Posterior vena cava (tissue), 2 donors: ENCODE measurements around the gene VAX1. TPM values are rescaled to one million over a fixed set of nuclear protein-coding genes. Genes with fewer than 3 reads are reported as not detected.
"Not testable (repeated sequence)": the region's sequence is repeated elsewhere in the genome, so short reads cannot be mapped to it uniquely, and the experiment has no call there.

ENCODE experiments used
- DNase-seq: peaks from one replicate; pipeline ENCODE4 v3.0.0-alpha.2; 2020; ENCODE audit warnings: low spot score
- intact Hi-C, 2 donors: fragments of 100-400 bp; cut with DNase I; formaldehyde crosslinking; loops; one replicate each; pipeline versions ENCODE4 v1.14.1 to v1.14.2; 2022 to 2023
- total RNA-seq, 2 donors: library from RNA; stranded (reverse); fragmentation: NEBNext Ultra II Directional; extraction: Animal tissue kit (Norgen Biotek cat#: 25700); gene quantifications; one replicate each; pipeline ENCODE4 v1.2.1, GENCODE V29; 2021
- donor health status: DM: yes; HTN: yes; CAD: no.
- donor health status: DM: yes; HTN: yes; CAD: no.

VAX1 gene
- total RNA-seq, 2 donors from 2014 or later, result not detected

- intact Hi-C loops, result no loop called here
- no peak for DNase-seq
Measured at GRCh38 chr10:117138838-117139580, 939 bp upstream of the VAX1 start.

- no peak for DNase-seq
- intact Hi-C loops, result no loop called here
Measured at GRCh38 chr10:117137031-117137910, 799 bp downstream of the VAX1 start.

- DNase-seq, result no peak
- intact Hi-C loops, result no loop called here
Measured at GRCh38 chr10:117136391-117136975, 1.6 kb downstream of the VAX1 start.

- intact Hi-C loops, result no loop called here
Measured at GRCh38 chr10:117135480-117136140, 2.5 kb downstream of the VAX1 start.

GRCh38 chr10:117135026-117135372 lies 3.1 kb downstream of the VAX1 start:
- intact Hi-C loops, result no loop called here
- DNase-seq, result no peak

More at GRCh38 chr10:117135480-117136140, 2.5 kb downstream of the VAX1 start:
- DNase-seq, result no peak

GRCh38 chr10:117134306-117135025 lies 3.6 kb downstream of the VAX1 start:
- intact Hi-C loops, result no loop called here
- DNase-seq, result no peak

GRCh38 chr10:117134056-117134305 lies 4.1 kb downstream of the VAX1 start:
- intact Hi-C loops, result no loop called here
- DNase-seq, result no peak

- intact Hi-C loops, result no loop called here
Measured at GRCh38 chr10:117133273-117134055, 4.6 kb downstream of the VAX1 start.

GRCh38 chr10:117132751-117133231 lies 5.3 kb downstream of the VAX1 start:
- intact Hi-C loops, result no loop called here
- no peak for DNase-seq

More at GRCh38 chr10:117133273-117134055, 4.6 kb downstream of the VAX1 start:
- DNase-seq, result no peak

- no peak for DNase-seq
- intact Hi-C loops, result no loop called here
Measured at GRCh38 chr10:117131376-117132327, 6.4 kb downstream of the VAX1 start.

- intact Hi-C loops, result no loop called here
- DNase-seq, result no peak
Measured at GRCh38 chr10:117130862-117131375, 7.2 kb downstream of the VAX1 start.

- no peak for DNase-seq
- intact Hi-C loops, result no loop called here
Measured at GRCh38 chr10:117130346-117130745, 7.7 kb downstream of the VAX1 start.

GRCh38 chr10:117126645-117127044 lies 11.4 kb downstream of the VAX1 start:
- intact Hi-C loops, DNase-seq: not testable (repeated sequence)

- intact Hi-C loops, result no loop called here
- DNase-seq, result no peak
Measured at GRCh38 chr10:117126034-117126433, 12.0 kb downstream of the VAX1 start.

- intact Hi-C loops, result no loop called here
Measured at GRCh38 chr10:117112220-117112619, 25.9 kb downstream of the VAX1 start.

GRCh38 chr10:117107238-117107637 lies 30.8 kb downstream of the VAX1 start:
- intact Hi-C loops, result no loop called here
- no peak for DNase-seq

More at GRCh38 chr10:117112220-117112619, 25.9 kb downstream of the VAX1 start:
- no peak for DNase-seq

- intact Hi-C loops, result no loop called here
- DNase-seq, result no peak
Measured at GRCh38 chr10:117096599-117097201, 41.4 kb downstream of the VAX1 start.
